GM23248 (cell line): ENCODE measurements around the gene TINCR.

Experiments
- EZH2 ChIP-seq: fragments of 200-600 bp; sonication (generic); IDR thresholded peaks from 2 replicates; pipeline ENCODE4 v1.6.1; 2018; ENCODE audit warnings: antibody characterized with exemption, mild to moderate bottlenecking; ENCODE audit not compliant: insufficient read depth, poor library complexity, severe bottlenecking
- EZH2phosphoT487 ChIP-seq: fragments of 200-600 bp; sonication (generic); IDR thresholded peaks from 2 replicates; pipeline ENCODE4 v1.6.1; 2018; ENCODE audit warnings: antibody characterized with exemption, moderate library complexity, mild to moderate bottlenecking, low read depth; ENCODE audit not compliant: insufficient read depth

DNA sequence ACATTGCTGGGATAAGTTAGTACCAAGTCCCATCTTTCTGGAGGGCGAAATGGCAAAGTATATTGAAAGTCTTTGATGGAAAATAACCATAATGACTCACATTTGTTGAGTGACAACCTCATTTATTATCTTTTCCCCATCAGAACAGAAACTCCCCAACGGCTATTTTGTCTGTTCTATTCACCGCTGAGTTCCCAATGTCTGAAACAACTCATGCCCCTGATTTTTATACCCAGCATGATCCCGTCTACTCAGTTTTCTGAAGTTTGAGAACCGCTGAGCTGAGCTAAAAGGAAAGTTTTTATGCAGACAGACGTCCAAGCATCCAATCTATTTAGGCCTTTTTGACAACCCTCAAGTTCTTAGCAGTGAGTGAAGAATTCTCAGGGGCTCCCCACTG lies 7.8 kb upstream of the TINCR start:
- TF ChIP-seq EZH2 (no peak), EZH2phosphoT487 (no peak)
